Keratinocyte (primary cell): ENCODE measurements around the gene GRM1. TPM values are rescaled to one million over a fixed set of nuclear protein-coding genes. Genes with fewer than 3 reads are reported as not detected.

ENCODE experiments used
- DNase-seq: peaks from one replicate; pipeline ENCODE4 v3.0.0-alpha.2; 2011; ENCODE audit warnings: low read depth, missing footprints, low spot score
- FAIRE-seq: peaks from 2 replicates; lab custom pipeline; 2011; peaks lifted over from hg19 to GRCh38; lab: Jason Lieb, UNC
- H2AFZ ChIP-seq: 2 replicates; pipeline ENCODE4 v1.6.0; 2012; ENCODE audit warnings: low read length, control low read depth, inconsistent platforms; ENCODE audit not compliant: control insufficient read depth
- H3K27ac ChIP-seq: 2 replicates; pipeline ENCODE4 v1.5.1; 2011; ENCODE audit warnings: low read length; ENCODE audit not compliant: control insufficient read depth, insufficient read depth
- H3K27me3 ChIP-seq: 3 replicates; pipeline ENCODE4 v1.6.0; 2011; ENCODE audit warnings: low read length; ENCODE audit not compliant: control insufficient read depth, insufficient read depth; ENCODE audit errors: extremely low read depth
- H3K36me3 ChIP-seq, 2 experiments: 2 replicates in 1 of 2; 3 replicates in 1 of 2; pipeline ENCODE4 v1.5.1; 2011; ENCODE audit warnings: low read length in 2 of 2, mild to moderate bottlenecking in 1 of 2; ENCODE audit not compliant: control insufficient read depth in 2 of 2, insufficient read depth in 2 of 2; ENCODE audit errors: extremely low read depth in 1 of 2
- H3K4me1 ChIP-seq: 3 replicates; pipeline ENCODE4 v1.5.1; 2011; ENCODE audit warnings: low read length; ENCODE audit not compliant: control insufficient read depth, insufficient read depth; ENCODE audit errors: extremely low read depth
- H3K4me2 ChIP-seq: 3 replicates; pipeline ENCODE4 v1.6.0; 2011; ENCODE audit warnings: low read depth, low read length; ENCODE audit not compliant: control insufficient read depth, insufficient read depth; ENCODE audit errors: extremely low read depth
- H3K4me3 ChIP-seq, 3 experiments: fragments of 200-600 bp in 1 of 3; sonication (generic) in 1 of 3; 2 replicates in 2 of 3; 3 replicates in 1 of 3; pipeline ENCODE4 v1.5.1; 2011 to 2016; ENCODE audit warnings: low read length in 3 of 3, mild to moderate bottlenecking in 3 of 3, control low read depth in 2 of 3, inconsistent platforms in 1 of 3, low read depth in 1 of 3, mixed read lengths in 1 of 3, mixed run types in 1 of 3, moderate library complexity in 1 of 3; ENCODE audit not compliant: control insufficient read depth in 2 of 3, insufficient read depth in 2 of 3; ENCODE audit errors: extremely low read depth in 1 of 3
- H3K79me2 ChIP-seq: 2 replicates; pipeline ENCODE4 v1.6.0; 2012; ENCODE audit warnings: low read length; ENCODE audit not compliant: control insufficient read depth, insufficient read depth
- H3K9ac ChIP-seq: 3 replicates; pipeline ENCODE4 v1.6.0; 2011; ENCODE audit warnings: low read length; ENCODE audit not compliant: control insufficient read depth, insufficient read depth; ENCODE audit errors: extremely low read depth
- H3K9me1 ChIP-seq: 3 replicates; pipeline ENCODE4 v1.6.0; 2011; ENCODE audit warnings: low read length; ENCODE audit not compliant: control insufficient read depth, insufficient read depth; ENCODE audit errors: extremely low read depth
- H3K9me3 ChIP-seq: 2 replicates; pipeline ENCODE4 v1.5.1; 2012; ENCODE audit warnings: low read depth, low read length; ENCODE audit not compliant: control insufficient read depth
- H4K20me1 ChIP-seq: 3 replicates; pipeline ENCODE4 v1.6.0; 2011; ENCODE audit warnings: low read length; ENCODE audit not compliant: control insufficient read depth, insufficient read depth; ENCODE audit errors: extremely low read depth
- EZH2 ChIP-seq: IDR thresholded peaks from one replicate; pipeline ENCODE4 v1.6.1; 2012; ENCODE audit warnings: inconsistent platforms, mild to moderate bottlenecking, low read length, moderate library complexity
- dilution Hi-C: fragments of 300-500 bp; cut with MboI; formaldehyde crosslinking; loops from one replicate; pipeline ENCODE4 v1.7.0; 2020; ENCODE audit warnings: low sequenced_read_pairs; ENCODE audit not compliant: extremely low pct_ligation_motif_present
- polyA plus RNA-seq, 5 experiments: library from polyadenylated mRNA; depleted of rRNA in 3 of 5; stranded (reverse) in 3 of 5; stranded (forward) in 1 of 5; unstranded in 1 of 5; fragments of >200 nt; gene quantifications; 1 replicate in 1 of 5; 2 replicates in 3 of 5; 3 replicates in 1 of 5; pipeline versions ENCODE4 v1.2.1 to v1.2.3, GENCODE V29; 2011 to 2012; ENCODE audit warnings: missing spikeins in 2 of 5, low read depth in 1 of 5, low replicate concordance in 1 of 5
- TF ChIP-seq, protein P1 (sequence below), 3 experiments: IDR thresholded peaks in 1 of 3; conservative IDR thresholded peaks in 1 of 3; optimal IDR thresholded peaks in 1 of 3; 2 replicates in 2 of 3; 3 replicates in 1 of 3; pipeline versions ENCODE3 to v1.5.1; 2011; ENCODE audit warnings: low read length in 3 of 3, mild to moderate bottlenecking in 3 of 3, moderate library complexity in 2 of 3, control low read depth in 1 of 3, inconsistent platforms in 1 of 3; ENCODE audit not compliant: insufficient read depth in 2 of 3; ENCODE audit errors: extremely low read depth in 1 of 3

The GRM1 gene
- polyA plus RNA-seq, 1 donor (not counting 4 experiments of a cell fraction or from before 2014, with no cell fraction given) = not detected

DNA sequence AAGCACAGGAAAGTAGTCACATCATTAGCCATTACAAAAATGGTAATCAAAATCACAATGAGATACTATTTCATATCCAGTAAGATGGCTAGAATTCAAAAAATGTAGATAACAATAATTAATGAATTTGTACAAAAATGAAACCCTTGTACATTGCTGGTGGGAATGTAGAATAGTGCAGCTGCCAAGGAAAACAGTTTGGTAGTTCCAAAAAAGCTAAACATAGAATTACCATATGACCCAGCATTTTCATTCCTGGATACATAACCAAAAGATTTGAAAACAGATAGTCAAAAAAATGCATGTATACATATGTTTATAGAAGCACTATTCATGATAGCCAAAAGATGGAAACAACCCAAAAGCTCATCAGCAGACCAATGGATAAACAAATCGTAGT, 263.6 kb downstream of the GRM1 start:
- no peak overlapping the region for H3K4me3 ChIP-seq
- peaks cover 5% of the 10 kb centered on the region for H3K4me1 ChIP-seq
- H3K9ac ChIP-seq = no peak overlapping the region
- DNase-seq (no peak), FAIRE-seq (no peak)
- H3K9me1 ChIP-seq = no peaks in the 10 kb centered on the region
- H3K79me2 ChIP-seq = no peaks in the 10 kb centered on the region
- no peak overlapping the region for H3K4me2 ChIP-seq
- dilution Hi-C loops = no loop called here
- H2AFZ ChIP-seq = no peak overlapping the region
- H3K9me3 ChIP-seq = no peaks in the 10 kb centered on the region
- TF ChIP-seq, protein P1, sequence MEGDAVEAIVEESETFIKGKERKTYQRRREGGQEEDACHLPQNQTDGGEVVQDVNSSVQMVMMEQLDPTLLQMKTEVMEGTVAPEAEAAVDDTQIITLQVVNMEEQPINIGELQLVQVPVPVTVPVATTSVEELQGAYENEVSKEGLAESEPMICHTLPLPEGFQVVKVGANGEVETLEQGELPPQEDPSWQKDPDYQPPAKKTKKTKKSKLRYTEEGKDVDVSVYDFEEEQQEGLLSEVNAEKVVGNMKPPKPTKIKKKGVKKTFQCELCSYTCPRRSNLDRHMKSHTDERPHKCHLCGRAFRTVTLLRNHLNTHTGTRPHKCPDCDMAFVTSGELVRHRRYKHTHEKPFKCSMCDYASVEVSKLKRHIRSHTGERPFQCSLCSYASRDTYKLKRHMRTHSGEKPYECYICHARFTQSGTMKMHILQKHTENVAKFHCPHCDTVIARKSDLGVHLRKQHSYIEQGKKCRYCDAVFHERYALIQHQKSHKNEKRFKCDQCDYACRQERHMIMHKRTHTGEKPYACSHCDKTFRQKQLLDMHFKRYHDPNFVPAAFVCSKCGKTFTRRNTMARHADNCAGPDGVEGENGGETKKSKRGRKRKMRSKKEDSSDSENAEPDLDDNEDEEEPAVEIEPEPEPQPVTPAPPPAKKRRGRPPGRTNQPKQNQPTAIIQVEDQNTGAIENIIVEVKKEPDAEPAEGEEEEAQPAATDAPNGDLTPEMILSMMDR (optimal IDR thresholded peaks at IDR 0.05 in 1 of 3, IDR thresholded peaks at IDR 0.05 in 1 of 3, conservative IDR thresholded peaks at IDR 0.05 in 1 of 3; ENCODE audit: extremely low read depth in 1 of 3, insufficient read depth in 2 of 3, low read length in 3 of 3) = no peak
- TF ChIP-seq EZH2 = no peak
- H3K27me3 ChIP-seq = no peaks in the 10 kb centered on the region
- H4K20me1 ChIP-seq = no peaks in the 10 kb centered on the region
- H3K36me3 ChIP-seq = no peaks in the 10 kb centered on the region
- H3K27ac ChIP-seq = no peak overlapping the region

- no peaks in the 10 kb centered on the region for H4K20me1 ChIP-seq
- no peaks in the 10 kb centered on the region for H3K4me1 ChIP-seq
- TF ChIP-seq EZH2 = no peak
- TF ChIP-seq, protein P1 (optimal IDR thresholded peaks at IDR 0.05 in 1 of 3, IDR thresholded peaks at IDR 0.05 in 1 of 3, conservative IDR thresholded peaks at IDR 0.05 in 1 of 3; ENCODE audit: extremely low read depth in 1 of 3, insufficient read depth in 2 of 3, low read length in 3 of 3) = no peak
- no peak for FAIRE-seq
- no peak overlapping the region for H3K27ac ChIP-seq
- H3K9ac ChIP-seq = no peak overlapping the region
- dilution Hi-C loops = no loop called here
- no peaks in the 10 kb centered on the region for H3K27me3 ChIP-seq
- no peaks in the 10 kb centered on the region for H3K9me1 ChIP-seq
- no peaks in the 10 kb centered on the region for H3K36me3 ChIP-seq
- H3K4me2 ChIP-seq = no peak overlapping the region
- no peaks in the 10 kb centered on the region for H3K9me3 ChIP-seq
- DNase-seq = no peak
- H2AFZ ChIP-seq = no peak overlapping the region
- H3K79me2 ChIP-seq = no peaks in the 10 kb centered on the region
- H3K4me3 ChIP-seq = no peak overlapping the region
Observed at GRCh38 chr6:146295695-146296094, 266.8 kb downstream of the GRM1 start.
